Inflammatory macrophage (primary cell): ENCODE data around the gene PVR.
A peak's percentile ranks its signal among the peaks of the same experiment; 100 is the strongest.
"Not testable (repeated sequence)": the region's sequence is repeated elsewhere in the genome, so short reads cannot be mapped to it uniquely, and the experiment has no call there.

Experiments used
- DNase-seq, 2 donors: peaks; one replicate each; pipeline ENCODE4 v3.0.0-alpha.2; 2020 to 2022

PVR gene

GRCh38 chr19:44645407-44646048, 1.8 kb downstream of the PVR start:
- DNase-seq: no peak

- no peak for DNase-seq
These were observed 2.3 kb downstream of the PVR start for GRCh38 chr19:44646049-44646416.

GRCh38 chr19:44647144-44647543, 3.4 kb downstream of the PVR start:
- DNase-seq: no peak

- DNase-seq: peak; percentile 24 to 25
These were observed 5.0 kb downstream of the PVR start for GRCh38 chr19:44648631-44649251.

- no peak for DNase-seq
These were observed 6.0 kb downstream of the PVR start for GRCh38 chr19:44649578-44650145.

- DNase-seq: no peak
These were observed 9.6 kb downstream of the PVR start for GRCh38 chr19:44653343-44653742.

GRCh38 chr19:44653977-44654774, 10.5 kb downstream of the PVR start:
- peak; percentile 78 to 87 for DNase-seq

GRCh38 chr19:44657211-44657921, 13.7 kb downstream of the PVR start:
- peak; percentile 58 to 60 for DNase-seq

GRCh38 chr19:44658069-44658733, 14.5 kb downstream of the PVR start:
- no peak for DNase-seq

- DNase-seq: no peak
These were observed 16.4 kb downstream of the PVR start for GRCh38 chr19:44660081-44660480.

- DNase-seq: no peak
These were observed 17.5 kb downstream of the PVR start for GRCh38 chr19:44661205-44661604.

GRCh38 chr19:44661904-44662303, 18.2 kb downstream of the PVR start:
- DNase-seq: no peak

- no peak for DNase-seq
These were observed 19.1 kb downstream of the PVR start for GRCh38 chr19:44662691-44663385.

- no peak for DNase-seq
These were observed 20.3 kb downstream of the PVR start for GRCh38 chr19:44663996-44664395.

GRCh38 chr19:44664976-44665375, 21.3 kb downstream of the PVR start:
- DNase-seq: no peak

- no peak for DNase-seq
These were observed 23.3 kb downstream of the PVR start for GRCh38 chr19:44666852-44667556.

GRCh38 chr19:44668985-44669764, 25.5 kb downstream of the PVR start:
- no peak for DNase-seq

GRCh38 chr19:44670027-44670426, 26.3 kb downstream of the PVR start:
- not testable (repeated sequence) for DNase-seq

GRCh38 chr19:44671400-44671799, 27.7 kb downstream of the PVR start, which contains the start of gene CEACAM19:
CEACAM19 (plus strand) TSS chr19:44671482; CDS start chr19:44671932, 450 bp downstream.
- DNase-seq: no peak

GRCh38 chr19:44672226-44672625, 28.5 kb downstream of the PVR start:
- no peak for DNase-seq
